Astrocyte (in vitro differentiated cells and primary cell): ENCODE measurements around the gene CRYBB1.

Experiments used
- EZH2 ChIP-seq: IDR thresholded peaks from 2 replicates; pipeline ENCODE4 v1.6.1; 2012; ENCODE audit warnings: mild to moderate bottlenecking, low read length, inconsistent platforms; ENCODE audit not compliant: insufficient read depth
- TF ChIP-seq, protein P1 (sequence below): IDR thresholded peaks from 2 replicates; pipeline ENCODE4 v1.5.1; 2011; ENCODE audit warnings: low read depth, mild to moderate bottlenecking, inconsistent platforms, low read length, moderate library complexity; ENCODE audit not compliant: insufficient read depth

DNA sequence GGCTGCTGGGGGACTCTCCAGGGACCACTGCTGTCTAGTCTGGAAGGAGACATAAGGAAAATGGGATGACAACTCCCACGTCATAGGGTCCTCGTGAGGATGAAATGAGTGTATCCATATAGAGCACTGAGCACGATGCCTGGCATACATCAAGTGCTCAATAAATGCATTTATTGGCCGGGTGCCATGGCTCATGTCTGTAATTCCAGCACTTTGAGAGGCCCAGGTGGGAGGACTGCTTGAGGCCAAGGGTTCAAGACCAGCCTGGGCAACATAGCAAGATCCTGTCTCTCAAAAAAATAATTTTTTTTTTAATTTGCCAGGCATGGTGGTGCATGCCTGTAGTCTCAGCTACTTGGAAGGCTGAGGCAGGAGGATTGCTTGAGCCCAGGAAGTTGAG, 15.7 kb downstream of the CRYBB1 start:
- TF ChIP-seq, protein P1, sequence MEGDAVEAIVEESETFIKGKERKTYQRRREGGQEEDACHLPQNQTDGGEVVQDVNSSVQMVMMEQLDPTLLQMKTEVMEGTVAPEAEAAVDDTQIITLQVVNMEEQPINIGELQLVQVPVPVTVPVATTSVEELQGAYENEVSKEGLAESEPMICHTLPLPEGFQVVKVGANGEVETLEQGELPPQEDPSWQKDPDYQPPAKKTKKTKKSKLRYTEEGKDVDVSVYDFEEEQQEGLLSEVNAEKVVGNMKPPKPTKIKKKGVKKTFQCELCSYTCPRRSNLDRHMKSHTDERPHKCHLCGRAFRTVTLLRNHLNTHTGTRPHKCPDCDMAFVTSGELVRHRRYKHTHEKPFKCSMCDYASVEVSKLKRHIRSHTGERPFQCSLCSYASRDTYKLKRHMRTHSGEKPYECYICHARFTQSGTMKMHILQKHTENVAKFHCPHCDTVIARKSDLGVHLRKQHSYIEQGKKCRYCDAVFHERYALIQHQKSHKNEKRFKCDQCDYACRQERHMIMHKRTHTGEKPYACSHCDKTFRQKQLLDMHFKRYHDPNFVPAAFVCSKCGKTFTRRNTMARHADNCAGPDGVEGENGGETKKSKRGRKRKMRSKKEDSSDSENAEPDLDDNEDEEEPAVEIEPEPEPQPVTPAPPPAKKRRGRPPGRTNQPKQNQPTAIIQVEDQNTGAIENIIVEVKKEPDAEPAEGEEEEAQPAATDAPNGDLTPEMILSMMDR = no peak
- TF ChIP-seq EZH2 = no peak
